ENCODE results near the gene MAML3.

The MAML3 gene

GRCh38 chr4:140153718-140154571 is at the start of gene MAML3:
Gene MAML3, minus strand, starts transcription at chr4:140154184. Its CDS starts 857 bp downstream, at chr4:140153327.
- in situ Hi-C loops (cut with HindIII; ENCODE audit: low sequenced_read_pairs): loop anchor here (5.0 kb wide), 5 partner anchors 38 to 98 kb away; no protein-coding TSS in a partner anchor

GRCh38 chr4:140198942-140199341 is 45.0 kb upstream of the MAML3 start:
- in situ Hi-C loops (cut with HindIII; ENCODE audit: low sequenced_read_pairs): no loop called here

GRCh38 chr4:140195806-140196205 is 41.8 kb upstream of the MAML3 start:
- in situ Hi-C loops (cut with HindIII; ENCODE audit: low sequenced_read_pairs): no loop called here

- in situ Hi-C loops (cut with HindIII; ENCODE audit: low sequenced_read_pairs): loop anchor here (5.0 kb wide), 1 partner anchor 38 kb away; the partner anchor contains the start of gene MAML3
Observed at GRCh38 chr4:140189805-140190204, 35.8 kb upstream of the MAML3 start.

GRCh38 chr4:140188975-140189374 is 35.0 kb upstream of the MAML3 start:
- in situ Hi-C loops (cut with HindIII; ENCODE audit: low sequenced_read_pairs): no loop called here

GRCh38 chr4:140187316-140187695 is 33.3 kb upstream of the MAML3 start:
- in situ Hi-C loops (cut with HindIII; ENCODE audit: low sequenced_read_pairs): no loop called here

GRCh38 chr4:140186651-140187315 is 32.8 kb upstream of the MAML3 start:
- in situ Hi-C loops (cut with HindIII; ENCODE audit: low sequenced_read_pairs): no loop called here

- in situ Hi-C loops (cut with HindIII; ENCODE audit: low sequenced_read_pairs): no loop called here
Observed at GRCh38 chr4:140186082-140186438, 32.1 kb upstream of the MAML3 start.

- in situ Hi-C loops (cut with HindIII; ENCODE audit: low sequenced_read_pairs): no loop called here
Observed at GRCh38 chr4:140185412-140186081, 31.6 kb upstream of the MAML3 start.

- in situ Hi-C loops (cut with HindIII; ENCODE audit: low sequenced_read_pairs): no loop called here
Observed at GRCh38 chr4:140183270-140183669, 29.3 kb upstream of the MAML3 start.

- in situ Hi-C loops (cut with HindIII; ENCODE audit: low sequenced_read_pairs): no loop called here
Observed at GRCh38 chr4:140180577-140180976, 26.6 kb upstream of the MAML3 start.

GRCh38 chr4:140176735-140177134 is 22.8 kb upstream of the MAML3 start:
- in situ Hi-C loops (cut with HindIII; ENCODE audit: low sequenced_read_pairs): no loop called here

- in situ Hi-C loops (cut with HindIII; ENCODE audit: low sequenced_read_pairs): no loop called here
Observed at GRCh38 chr4:140174543-140174942, 20.6 kb upstream of the MAML3 start.

- in situ Hi-C loops (cut with HindIII; ENCODE audit: low sequenced_read_pairs): no loop called here
Observed at GRCh38 chr4:140172960-140173359, 19.0 kb upstream of the MAML3 start.

GRCh38 chr4:140170299-140170698 is 16.3 kb upstream of the MAML3 start:
- in situ Hi-C loops (cut with HindIII; ENCODE audit: low sequenced_read_pairs): no loop called here

GRCh38 chr4:140168936-140169335 is 15.0 kb upstream of the MAML3 start:
- in situ Hi-C loops (cut with HindIII; ENCODE audit: low sequenced_read_pairs): no loop called here

GRCh38 chr4:140168474-140168873 is 14.5 kb upstream of the MAML3 start:
- in situ Hi-C loops (cut with HindIII; ENCODE audit: low sequenced_read_pairs): no loop called here

- in situ Hi-C loops (cut with HindIII; ENCODE audit: low sequenced_read_pairs): no loop called here
Observed at GRCh38 chr4:140163029-140163810, 9.2 kb upstream of the MAML3 start.

- in situ Hi-C loops (cut with HindIII; ENCODE audit: low sequenced_read_pairs): no loop called here
Observed at GRCh38 chr4:140162596-140162995, 8.6 kb upstream of the MAML3 start.

GRCh38 chr4:140158365-140159030 is 4.5 kb upstream of the MAML3 start:
- in situ Hi-C loops (cut with HindIII; ENCODE audit: low sequenced_read_pairs): no loop called here

Measured in endothelial cell of hepatic sinusoid (primary cell).